ENCODE data around the gene PPID. TPM values are rescaled to one million over a fixed set of nuclear protein-coding genes. Genes with fewer than 3 reads are reported as not detected.

PPID gene
- total and polyA plus RNA-seq, 2 donors (not counting 1 experiment from before 2014, with no cell fraction given): 9.4 to 23.7 TPM

- no peaks in the 10 kb centered on the region for H3K27me3 ChIP-seq (replicated peaks in 1 of 4; ENCODE audit: control extremely low read depth in 1 of 4, control insufficient read depth in 3 of 4, insufficient read depth in 4 of 4, low read length in 3 of 4)
- ATAC-seq (ENCODE audit: low read depth) (no peak), DNase-seq (peak; percentile 26)
- no peak overlapping the region for H3K4me3 ChIP-seq (ENCODE audit: control extremely low read depth in 1 of 5, extremely low read depth in 1 of 5, insufficient read depth in 1 of 5, low read depth in 2 of 5, low read length in 4 of 5)
- ChIA-PET POLR2A (no interaction called here), CTCF (interaction anchor here (0.9 kb wide), 1 partner anchor 42 kb away, joined by 3 read pairs; no protein-coding TSS in a partner anchor)
- H3K9ac ChIP-seq (ENCODE audit: low read length): no peak overlapping the region
- no peaks in the 10 kb centered on the region for H3K27me3 Mint-ChIP-seq
- H3K79me2 ChIP-seq (ENCODE audit: control insufficient read depth, insufficient read depth, low read length): peaks cover 2% of the 10 kb centered on the region
- no peaks in the 10 kb centered on the region for H3K9me3 Mint-ChIP-seq (ENCODE audit: insufficient read depth)
- no peak overlapping the region for H3K4me3 Mint-ChIP-seq
- no peaks in the 10 kb centered on the region for H4K20me1 ChIP-seq (ENCODE audit: control insufficient read depth, insufficient read depth, low read length, poor library complexity, severe bottlenecking)
- peaks cover 9% of the 10 kb centered on the region in 2 donors for H3K4me1 ChIP-seq (ENCODE audit: control insufficient read depth in 2 of 2, insufficient read depth in 2 of 2, low read length in 2 of 2)
- no peak overlapping the region for H3K27ac Mint-ChIP-seq
- intact Hi-C loops (cut with micrococcal nuclease): no loop called here
- TF ChIP-seq CTCF (IDR thresholded peaks at IDR 0.05): peak; percentile 74
- no peak for TF ChIP-seq EZH2 (IDR thresholded peaks at IDR 0.05; ENCODE audit: borderline replicate concordance, insufficient read depth, low read depth, low read length, poor library complexity, severe bottlenecking)
- H3K4me2 ChIP-seq (replicated peaks; ENCODE audit: low read depth, low read length, poor library complexity, severe bottlenecking): no peak overlapping the region
- no peak overlapping the region for H3K27ac ChIP-seq (ENCODE audit: low read length in 2 of 2)
- no peaks in the 10 kb centered on the region for H3K36me3 ChIP-seq (replicated peaks in 1 of 2; ENCODE audit: control extremely low read depth in 1 of 2, control insufficient read depth in 1 of 2, extremely low read depth in 1 of 2, insufficient read depth in 2 of 2, low read length in 1 of 2)
- H3K9me3 ChIP-seq (ENCODE audit: control extremely low read depth in 1 of 3, control insufficient read depth in 2 of 3, insufficient read depth in 1 of 3, low read length in 2 of 3): no peaks in the 10 kb centered on the region
- peaks cover 16% of the 10 kb centered on the region for H3K4me1 Mint-ChIP-seq
- WGBS (ENCODE audit: insufficient coverage): no CpG with 5 or more reads among the region's 3 CpGs
- no peak overlapping the region for H2AFZ ChIP-seq (ENCODE audit: insufficient read depth, low read depth, low read length, poor library complexity, severe bottlenecking)
Observed at GRCh38 chr4:158667651-158668198, 55.5 kb downstream of the PPID start.

GRCh38 chr4:158666892-158667291 is 56.3 kb downstream of the PPID start:
- POLR2A ChIA-PET: no interaction called here
- Mint-ChIP-seq H3K4me1 (peaks cover 9% of the 10 kb centered on the region), H3K4me3 (no peak overlapping the region), H3K27ac (no peak overlapping the region), H3K27me3 (no peaks in the 10 kb centered on the region), H3K9me3 (ENCODE audit: insufficient read depth) (no peaks in the 10 kb centered on the region)
- H3K4me3 ChIP-seq (ENCODE audit: control extremely low read depth in 1 of 5, extremely low read depth in 1 of 5, insufficient read depth in 1 of 5, low read depth in 2 of 5, low read length in 4 of 5): no peak overlapping the region
- no peaks in the 10 kb centered on the region for H3K36me3 ChIP-seq (replicated peaks in 1 of 2; ENCODE audit: control extremely low read depth in 1 of 2, control insufficient read depth in 1 of 2, extremely low read depth in 1 of 2, insufficient read depth in 2 of 2, low read length in 1 of 2)
- no peak overlapping the region for H3K4me2 ChIP-seq (replicated peaks; ENCODE audit: low read depth, low read length, poor library complexity, severe bottlenecking)
- H2AFZ ChIP-seq (ENCODE audit: insufficient read depth, low read depth, low read length, poor library complexity, severe bottlenecking): no peak overlapping the region
- no peaks in the 10 kb centered on the region for H4K20me1 ChIP-seq (ENCODE audit: control insufficient read depth, insufficient read depth, low read length, poor library complexity, severe bottlenecking)
- DNase-seq (no peak), ATAC-seq (ENCODE audit: low read depth) (no peak)
- CTCF ChIA-PET: interaction anchor here (0.9 to 1.1 kb wide), 2 partner anchors 12 to 41 kb away, joined by 3 read pairs; no protein-coding TSS in a partner anchor
- TF ChIP-seq CTCF (IDR thresholded peaks at IDR 0.05) (no peak), EZH2 (IDR thresholded peaks at IDR 0.05; ENCODE audit: borderline replicate concordance, insufficient read depth, low read depth, low read length, poor library complexity, severe bottlenecking) (no peak)
- no peaks in the 10 kb centered on the region for H3K27me3 ChIP-seq (replicated peaks in 1 of 4; ENCODE audit: control extremely low read depth in 1 of 4, control insufficient read depth in 3 of 4, insufficient read depth in 4 of 4, low read length in 3 of 4)
- no peak overlapping the region for H3K27ac ChIP-seq (ENCODE audit: low read length in 2 of 2)
- H3K9me3 ChIP-seq (ENCODE audit: control extremely low read depth in 1 of 3, control insufficient read depth in 2 of 3, insufficient read depth in 1 of 3, low read length in 2 of 3): no peaks in the 10 kb centered on the region
- no CpG with 5 or more reads among the region's 2 CpGs for WGBS (ENCODE audit: insufficient coverage)
- H3K9ac ChIP-seq (ENCODE audit: low read length): no peak overlapping the region
- H3K4me1 ChIP-seq (ENCODE audit: control insufficient read depth in 2 of 2, insufficient read depth in 2 of 2, low read length in 2 of 2): peaks cover 7% of the 10 kb centered on the region in 2 donors
- peaks cover 2% of the 10 kb centered on the region for H3K79me2 ChIP-seq (ENCODE audit: control insufficient read depth, insufficient read depth, low read length)
- intact Hi-C loops (cut with micrococcal nuclease): no loop called here

Measured in B cell (primary cell).